Measurements from ENCODE around the gene OBSCN. TPM values are rescaled to one million over a fixed set of nuclear protein-coding genes. Genes with fewer than 3 reads are reported as not detected.

Gene OBSCN
- total RNA-seq, 1 experiment from 2014 or later, result 10.5 TPM

- CTCF ChIA-PET, result no interaction called here
- Histone ChIP-seq H3K4me3 (ENCODE audit: low read depth in 2 of 2, low read length in 2 of 2) (no peak overlapping the region), H3K9me3 (ENCODE audit: control insufficient read depth, insufficient read depth, low read depth, low read length) (no peaks in the 10 kb centered on the region), H3K27me3 (ENCODE audit: control insufficient read depth, insufficient read depth, low read length) (no peaks in the 10 kb centered on the region; the same call in 1 of the 2 replicates), H3K4me1 (ENCODE audit: control insufficient read depth, insufficient read depth, low read length) (no peaks in the 10 kb centered on the region), H3K36me3 (ENCODE audit: control insufficient read depth, insufficient read depth, low read length) (no peaks in the 10 kb centered on the region), H3K27ac (ENCODE audit: low read length) (no peak overlapping the region)
- intact Hi-C loops (cut with micrococcal nuclease; ENCODE audit: unreplicated experiment), result no loop called here
- TF ChIP-seq, protein P1, sequence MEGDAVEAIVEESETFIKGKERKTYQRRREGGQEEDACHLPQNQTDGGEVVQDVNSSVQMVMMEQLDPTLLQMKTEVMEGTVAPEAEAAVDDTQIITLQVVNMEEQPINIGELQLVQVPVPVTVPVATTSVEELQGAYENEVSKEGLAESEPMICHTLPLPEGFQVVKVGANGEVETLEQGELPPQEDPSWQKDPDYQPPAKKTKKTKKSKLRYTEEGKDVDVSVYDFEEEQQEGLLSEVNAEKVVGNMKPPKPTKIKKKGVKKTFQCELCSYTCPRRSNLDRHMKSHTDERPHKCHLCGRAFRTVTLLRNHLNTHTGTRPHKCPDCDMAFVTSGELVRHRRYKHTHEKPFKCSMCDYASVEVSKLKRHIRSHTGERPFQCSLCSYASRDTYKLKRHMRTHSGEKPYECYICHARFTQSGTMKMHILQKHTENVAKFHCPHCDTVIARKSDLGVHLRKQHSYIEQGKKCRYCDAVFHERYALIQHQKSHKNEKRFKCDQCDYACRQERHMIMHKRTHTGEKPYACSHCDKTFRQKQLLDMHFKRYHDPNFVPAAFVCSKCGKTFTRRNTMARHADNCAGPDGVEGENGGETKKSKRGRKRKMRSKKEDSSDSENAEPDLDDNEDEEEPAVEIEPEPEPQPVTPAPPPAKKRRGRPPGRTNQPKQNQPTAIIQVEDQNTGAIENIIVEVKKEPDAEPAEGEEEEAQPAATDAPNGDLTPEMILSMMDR (IDR thresholded peaks at IDR 0.05), result no peak
- TF ChIP-seq REST (IDR thresholded peaks at IDR 0.05; ENCODE audit: insufficient read depth in 1 of 2, low read depth in 2 of 2, low read length in 1 of 2) (no peak), POLR2AphosphoS5 (IDR thresholded peaks at IDR 0.05; ENCODE audit: low read depth, low read length) (no peak), TCF7L2 (IDR thresholded peaks at IDR 0.05; ENCODE audit: low read depth, low read length) (no peak), SIN3A (IDR thresholded peaks at IDR 0.05; ENCODE audit: borderline replicate concordance, insufficient read depth, low read depth, low read length) (no peak)
- BruUV-seq (replicated peaks), result no TSS peak
- POLR2A ChIA-PET, result no interaction called here
- in situ Hi-C loops (cut with HindIII; ENCODE audit: low pct_unique_long_range_greater_than_20kb, low sequenced_read_pairs), result no loop called here
- ATAC-seq (no peak), DNase-seq (ENCODE audit: low read depth, low spot score) (no peak)
Measured at GRCh38 chr1:228346731-228347130, 138.9 kb downstream of the OBSCN start.

- DNase-seq (ENCODE audit: low read depth, low spot score), result no peak
- intact Hi-C loops (cut with micrococcal nuclease; ENCODE audit: unreplicated experiment) (no loop called here), in situ Hi-C loops (cut with HindIII; ENCODE audit: low pct_unique_long_range_greater_than_20kb, low sequenced_read_pairs) (no loop called here)
- ChIA-PET CTCF (no interaction called here), POLR2A (no interaction called here)
- Histone ChIP-seq H3K4me1 (ENCODE audit: control insufficient read depth, insufficient read depth, low read length) (no peaks in the 10 kb centered on the region), H3K36me3 (ENCODE audit: control insufficient read depth, insufficient read depth, low read length) (no peaks in the 10 kb centered on the region), H3K4me3 (ENCODE audit: low read depth in 2 of 2, low read length in 2 of 2) (no peak overlapping the region), H3K27ac (ENCODE audit: low read length) (no peak overlapping the region), H3K27me3 (ENCODE audit: control insufficient read depth, insufficient read depth, low read length) (no peaks in the 10 kb centered on the region; the same call in 1 of the 2 replicates), H3K9me3 (ENCODE audit: control insufficient read depth, insufficient read depth, low read depth, low read length) (no peaks in the 10 kb centered on the region)
- BruUV-seq (replicated peaks), result no TSS peak
- no peak for ATAC-seq
- TF ChIP-seq POLR2AphosphoS5 (IDR thresholded peaks at IDR 0.05; ENCODE audit: low read depth, low read length), result no peak
- TF ChIP-seq SIN3A (IDR thresholded peaks at IDR 0.05; ENCODE audit: borderline replicate concordance, insufficient read depth, low read depth, low read length), result no peak
- TF ChIP-seq REST (IDR thresholded peaks at IDR 0.05; ENCODE audit: insufficient read depth in 1 of 2, low read depth in 2 of 2, low read length in 1 of 2), result no peak
- TF ChIP-seq, protein P1 (IDR thresholded peaks at IDR 0.05), result no peak
- no peak for TF ChIP-seq TCF7L2 (IDR thresholded peaks at IDR 0.05; ENCODE audit: low read depth, low read length)
Measured at GRCh38 chr1:228347181-228347580, 139.3 kb downstream of the OBSCN start.
